A673 (cell line): ENCODE data around the gene CHRM2. TPM values are rescaled to one million over a fixed set of nuclear protein-coding genes. Genes with fewer than 3 reads are reported as not detected.

Experiments
- BruUV-seq: library from RNA; stranded (reverse); fragments of 400-500 nt; replicated peaks from 2 replicates; lab custom pipeline; 2021; lab: Mats Ljungman, UMichigan
- CTCF ChIA-PET: fragments of 300-600 bp; sonication (Branson Sonifier 250); formaldehyde crosslinking; loops from one replicate; lab custom pipeline; 2022; ENCODE audit warnings: antibody characterized with exemption; lab: Charles Lee
- POLR2A ChIA-PET: fragments of 300-600 bp; sonication (Branson Sonifier 250); formaldehyde crosslinking; loops from one replicate; lab custom pipeline; 2022; ENCODE audit warnings: antibody characterized with exemption; ENCODE audit not compliant: low non-redundant PET; lab: Charles Lee
- DNase-seq: peaks from one replicate; pipeline ENCODE4 v3.0.0-alpha.2; 2015; ENCODE audit warnings: low spot score
- H3K27ac ChIP-seq: fragments of 200-600 bp; sonication (generic); 2 replicates; pipeline ENCODE4 v1.5.1; 2016; ENCODE audit warnings: mixed run types, low read depth, mild to moderate bottlenecking, mixed read lengths, antibody characterized with exemption, low read length; ENCODE audit not compliant: poor library complexity, severe bottlenecking
- H3K27me3 ChIP-seq: fragments of 200-600 bp; sonication (generic); replicated peaks from 2 replicates; pipeline ENCODE4 v1.6.1; 2017; ENCODE audit warnings: mixed run types, low read depth, mild to moderate bottlenecking, mixed read lengths, antibody characterized with exemption, low read length; ENCODE audit not compliant: insufficient read depth, poor library complexity
- H3K36me3 ChIP-seq: fragments of 200-600 bp; sonication (generic); 2 replicates; pipeline ENCODE4 v1.6.1; 2016; ENCODE audit warnings: mixed run types, mild to moderate bottlenecking, mixed read lengths, antibody characterized with exemption, low read length; ENCODE audit not compliant: insufficient read depth, poor library complexity, severe bottlenecking
- H3K4me1 ChIP-seq: fragments of 200-600 bp; sonication (generic); 2 replicates; pipeline ENCODE4 v1.6.1; 2017; ENCODE audit warnings: mixed run types, mild to moderate bottlenecking, mixed read lengths, antibody characterized with exemption, low read length; ENCODE audit not compliant: insufficient read depth, poor library complexity, severe bottlenecking
- H3K4me3 ChIP-seq: fragments of 200-600 bp; sonication (generic); 2 replicates; pipeline ENCODE4 v1.5.1; 2016; ENCODE audit warnings: low read depth, mixed run types, mild to moderate bottlenecking, mixed read lengths, low read length; ENCODE audit not compliant: poor library complexity, severe bottlenecking
- H3K9me3 ChIP-seq: fragments of 200-600 bp; sonication (generic); 2 replicates; pipeline ENCODE4 v1.6.1; 2016; ENCODE audit warnings: mixed run types, low read depth, mild to moderate bottlenecking, mixed read lengths, antibody characterized with exemption, low read length; ENCODE audit not compliant: poor library complexity, severe bottlenecking
- EZH2 ChIP-seq: fragments of 200-600 bp; sonication (generic); IDR thresholded peaks from 2 replicates; pipeline ENCODE4 v1.6.1; 2017; ENCODE audit warnings: borderline replicate concordance, low read depth, mild to moderate bottlenecking, mixed read lengths, antibody characterized with exemption, low read length; ENCODE audit not compliant: poor library complexity, severe bottlenecking
- intact Hi-C: fragments of 100-400 bp; cut with micrococcal nuclease; formaldehyde crosslinking; loops from one replicate; pipeline ENCODE4 v1.10.0; 2022; ENCODE audit not compliant: unreplicated experiment
- total RNA-seq: library from RNA; stranded (reverse); gene quantifications from 2 replicates; pipeline ENCODE4 v1.2.3, GENCODE V29; 2021
- TF ChIP-seq, protein P1 (sequence below): fragments of 300-800, 200-600 bp; sonication (generic); conservative IDR thresholded peaks from 2 replicates; pipeline ENCODE4 v1.5.1; 2017; ENCODE audit warnings: low read depth, mild to moderate bottlenecking, antibody characterized with exemption, low read length, moderate library complexity, mixed read lengths

Gene CHRM2
- total RNA-seq, 1 experiment from 2014 or later, result 4.6 TPM

DNA sequence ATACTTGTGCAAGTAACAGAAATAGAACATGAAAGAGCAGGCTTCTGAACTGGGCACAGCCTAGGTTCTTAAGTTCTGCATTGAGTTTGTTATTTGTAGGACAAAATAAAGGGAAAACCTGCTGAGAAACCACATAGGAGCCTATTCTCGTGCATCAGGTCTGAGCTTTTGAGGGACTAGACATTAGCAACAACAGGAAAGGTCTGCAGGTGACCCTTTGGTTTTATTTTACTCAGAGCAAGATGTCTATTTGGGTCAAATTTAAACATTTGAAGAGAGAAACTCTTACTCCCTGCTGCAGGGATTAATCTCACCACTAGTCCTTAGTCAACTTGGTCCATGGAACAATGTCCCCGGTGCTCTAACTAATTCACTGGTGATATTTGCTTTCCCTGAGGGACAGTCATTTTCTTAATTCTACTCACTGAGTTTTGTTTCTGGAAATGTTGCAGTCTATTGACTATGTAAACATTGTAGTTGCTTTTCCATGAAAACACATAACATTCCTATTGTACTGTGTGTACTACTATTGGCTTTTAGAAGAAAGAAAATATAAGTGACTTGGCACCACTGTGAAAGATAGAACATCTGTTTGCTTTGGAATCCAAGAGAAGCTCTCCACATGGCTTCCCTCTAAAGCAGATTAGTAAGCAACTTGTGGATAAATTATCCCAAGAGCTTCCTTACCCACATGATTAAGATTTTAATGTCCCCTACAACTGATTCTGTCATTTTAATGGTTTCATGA, 108.2 kb downstream of the CHRM2 start:
- no peaks in the 10 kb centered on the region for H3K9me3 ChIP-seq
- intact Hi-C loops, result no loop called here
- TF ChIP-seq, protein P1, sequence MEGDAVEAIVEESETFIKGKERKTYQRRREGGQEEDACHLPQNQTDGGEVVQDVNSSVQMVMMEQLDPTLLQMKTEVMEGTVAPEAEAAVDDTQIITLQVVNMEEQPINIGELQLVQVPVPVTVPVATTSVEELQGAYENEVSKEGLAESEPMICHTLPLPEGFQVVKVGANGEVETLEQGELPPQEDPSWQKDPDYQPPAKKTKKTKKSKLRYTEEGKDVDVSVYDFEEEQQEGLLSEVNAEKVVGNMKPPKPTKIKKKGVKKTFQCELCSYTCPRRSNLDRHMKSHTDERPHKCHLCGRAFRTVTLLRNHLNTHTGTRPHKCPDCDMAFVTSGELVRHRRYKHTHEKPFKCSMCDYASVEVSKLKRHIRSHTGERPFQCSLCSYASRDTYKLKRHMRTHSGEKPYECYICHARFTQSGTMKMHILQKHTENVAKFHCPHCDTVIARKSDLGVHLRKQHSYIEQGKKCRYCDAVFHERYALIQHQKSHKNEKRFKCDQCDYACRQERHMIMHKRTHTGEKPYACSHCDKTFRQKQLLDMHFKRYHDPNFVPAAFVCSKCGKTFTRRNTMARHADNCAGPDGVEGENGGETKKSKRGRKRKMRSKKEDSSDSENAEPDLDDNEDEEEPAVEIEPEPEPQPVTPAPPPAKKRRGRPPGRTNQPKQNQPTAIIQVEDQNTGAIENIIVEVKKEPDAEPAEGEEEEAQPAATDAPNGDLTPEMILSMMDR, result no peak
- no peak for TF ChIP-seq EZH2
- ChIA-PET POLR2A (no interaction called here), CTCF (no interaction called here)
- H3K4me3 ChIP-seq, result no peak overlapping the region
- BruUV-seq, result no TSS peak
- H3K27ac ChIP-seq, result no peak overlapping the region
- no peaks in the 10 kb centered on the region for H3K27me3 ChIP-seq
- no peaks in the 10 kb centered on the region for H3K4me1 ChIP-seq
- DNase-seq, result no peak
- H3K36me3 ChIP-seq, result no peaks in the 10 kb centered on the region

DNA sequence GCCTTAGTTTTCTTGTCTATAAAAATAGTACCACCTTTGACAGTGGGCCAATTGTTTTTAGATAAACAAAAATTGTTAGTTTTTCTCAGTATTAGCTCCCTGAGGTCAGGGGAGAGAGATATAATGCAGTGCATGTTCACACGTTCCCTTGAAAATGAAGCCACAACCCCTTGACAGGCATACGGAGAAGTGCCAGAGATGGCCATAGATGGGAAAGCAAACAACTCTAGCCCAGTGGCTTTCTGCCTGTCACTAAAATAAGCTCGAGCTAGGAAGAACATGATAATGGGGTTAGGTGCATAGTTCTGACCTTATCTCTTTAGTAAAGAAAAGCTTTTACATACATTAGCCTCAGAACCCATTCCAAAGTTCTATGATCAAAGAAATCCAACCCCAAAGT, 124.9 kb downstream of the CHRM2 start:
- Histone ChIP-seq H3K4me1 (no peaks in the 10 kb centered on the region), H3K27ac (no peak overlapping the region), H3K27me3 (no peaks in the 10 kb centered on the region), H3K4me3 (no peak overlapping the region), H3K36me3 (no peaks in the 10 kb centered on the region), H3K9me3 (no peaks in the 10 kb centered on the region)
- TF ChIP-seq EZH2, result no peak
- TF ChIP-seq, protein P1, result no peak
- ChIA-PET CTCF (no interaction called here), POLR2A (no interaction called here)
- no TSS peak for BruUV-seq
- intact Hi-C loops, result no loop called here
- DNase-seq, result no peak

DNA sequence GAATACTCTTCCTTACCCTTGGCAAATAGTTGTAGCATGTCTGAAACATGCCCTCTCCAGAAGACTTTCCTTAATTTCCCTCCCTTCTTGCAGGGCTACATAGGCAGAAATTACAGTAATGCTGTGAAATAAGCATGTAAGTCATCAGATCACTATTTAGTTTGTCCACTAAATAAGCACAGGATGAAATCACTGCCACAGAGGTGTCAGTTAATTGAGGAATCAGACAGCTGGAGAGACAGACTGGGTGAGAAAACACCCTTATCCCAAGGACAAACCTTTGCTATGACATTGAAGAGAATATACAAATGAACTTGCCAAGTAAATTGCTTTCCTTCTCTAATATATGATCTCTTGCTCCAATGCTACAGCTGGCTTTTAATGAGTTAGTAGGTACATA, 129.3 kb downstream of the CHRM2 start:
- POLR2A ChIA-PET, result no interaction called here
- H3K4me1 ChIP-seq, result peaks cover 7% of the 10 kb centered on the region
- H3K36me3 ChIP-seq, result no peaks in the 10 kb centered on the region
- no peaks in the 10 kb centered on the region for H3K27me3 ChIP-seq
- H3K9me3 ChIP-seq, result no peaks in the 10 kb centered on the region
- TF ChIP-seq, protein P1, result no peak
- no peak for TF ChIP-seq EZH2
- intact Hi-C loops, result no loop called here
- CTCF ChIA-PET, result no interaction called here
- H3K27ac ChIP-seq, result no peak overlapping the region
- no peak overlapping the region for H3K4me3 ChIP-seq
- no TSS peak for BruUV-seq
- DNase-seq, result no peak
